ENCODE measurements around the gene LEMD2. TPM values are rescaled to one million over a fixed set of nuclear protein-coding genes. Genes with fewer than 3 reads are reported as not detected.

LEMD2 gene
- total RNA-seq (2011; cell fraction: chromatin; rRNA removed; ENCODE audit: low replicate concordance): 110 and 155 TPM in 2 replicates
- total RNA-seq (2011; cell fraction: nucleolus; rRNA removed): 95.4 and 123 TPM in 2 replicates
- total RNA-seq (2011; cell fraction: nucleoplasm; rRNA removed): 110 and 121 TPM in 2 replicates
- total RNA-seq (2014; rRNA removed): 30.8 and 42.0 TPM in 2 replicates
- total RNA-seq (2014; rRNA removed; fragmentation: Illumina TruSeq; extraction: Trizol): 24.3 and 28.2 TPM in 2 replicates
- 36.4 and 44.5 TPM in 2 replicates for total RNA-seq (2015; rRNA removed; fragmentation: Illumina TruSeq; extraction: Trizol)
- total RNA-seq (2021): 36.4 and 42.6 TPM in 2 replicates
- polyA plus RNA-seq (2011; rRNA removed): 46.3 and 50.4 TPM in 2 replicates
- polyA plus RNA-seq (2011; cell fraction: cytosol; rRNA removed): 30.6 and 34.6 TPM in 2 replicates
- polyA plus RNA-seq (2011; cell fraction: nucleus; rRNA removed): 121 and 133 TPM in 2 replicates
- 30.2 and 57.3 TPM in 2 replicates for polyA plus RNA-seq (2012)
- 26.4 and 26.7 TPM in 2 replicates for polyA plus RNA-seq (2014; fragmentation: Illumina TruSeq; extraction: Trizol)
- polyA plus RNA-seq (2014; fragmentation: Nextera tagmentation; extraction: Ambion mirVana): under 1 TPM; 0.32 to 0.37 TPM
- 34.3 and 41.4 TPM in 2 replicates for polyA plus RNA-seq (2014; rRNA removed)
- 32.2 and 37.5 TPM in 2 replicates for polyA minus RNA-seq (2011; rRNA and poly(A)+ RNA removed)
- 16.3 and 23.9 TPM in 2 replicates for polyA minus RNA-seq (2011; cell fraction: cytosol; rRNA and poly(A)+ RNA removed)
- polyA minus RNA-seq (2011; cell fraction: nucleus; rRNA and poly(A)+ RNA removed): 53.7 and 96.3 TPM in 2 replicates
- Bru-seq, nascent RNA: percentile 77 among the genes with signal in this experiment
- BruChase-seq, experiment 1, labeled RNA remaining after a 2-hour chase: percentile 73 among the genes with signal in this experiment
- BruChase-seq, experiment 2, labeled RNA remaining after a 6-hour chase: percentile 72 among the genes with signal in this experiment
- long read RNA-seq, experiment 1, transcript LEMD2-201 (9 exons, 2,958 nt): major isoform, 334 of 448 reads
- long read RNA-seq, experiment 1, partial matches to known transcripts: 5 of 448 reads
- long read RNA-seq, experiment 1, other reads (novel, unspliced or antisense): 107 of 448 reads
- long read RNA-seq, experiment 2, transcript LEMD2-201 (9 exons, 2,958 nt): major isoform, 20 of 34 reads
- long read RNA-seq, experiment 2, partial matches to known transcripts: 0 of 34 reads
- long read RNA-seq, experiment 2, other reads (novel, unspliced or antisense): 13 of 34 reads
- long read RNA-seq, experiment 3, transcript LEMD2-201 (9 exons, 2,958 nt): major isoform, 5 of 11 reads
- long read RNA-seq, experiment 3, partial matches to known transcripts: 1 of 11 reads
- long read RNA-seq, experiment 3, other reads (novel, unspliced or antisense): 5 of 11 reads

DNA sequence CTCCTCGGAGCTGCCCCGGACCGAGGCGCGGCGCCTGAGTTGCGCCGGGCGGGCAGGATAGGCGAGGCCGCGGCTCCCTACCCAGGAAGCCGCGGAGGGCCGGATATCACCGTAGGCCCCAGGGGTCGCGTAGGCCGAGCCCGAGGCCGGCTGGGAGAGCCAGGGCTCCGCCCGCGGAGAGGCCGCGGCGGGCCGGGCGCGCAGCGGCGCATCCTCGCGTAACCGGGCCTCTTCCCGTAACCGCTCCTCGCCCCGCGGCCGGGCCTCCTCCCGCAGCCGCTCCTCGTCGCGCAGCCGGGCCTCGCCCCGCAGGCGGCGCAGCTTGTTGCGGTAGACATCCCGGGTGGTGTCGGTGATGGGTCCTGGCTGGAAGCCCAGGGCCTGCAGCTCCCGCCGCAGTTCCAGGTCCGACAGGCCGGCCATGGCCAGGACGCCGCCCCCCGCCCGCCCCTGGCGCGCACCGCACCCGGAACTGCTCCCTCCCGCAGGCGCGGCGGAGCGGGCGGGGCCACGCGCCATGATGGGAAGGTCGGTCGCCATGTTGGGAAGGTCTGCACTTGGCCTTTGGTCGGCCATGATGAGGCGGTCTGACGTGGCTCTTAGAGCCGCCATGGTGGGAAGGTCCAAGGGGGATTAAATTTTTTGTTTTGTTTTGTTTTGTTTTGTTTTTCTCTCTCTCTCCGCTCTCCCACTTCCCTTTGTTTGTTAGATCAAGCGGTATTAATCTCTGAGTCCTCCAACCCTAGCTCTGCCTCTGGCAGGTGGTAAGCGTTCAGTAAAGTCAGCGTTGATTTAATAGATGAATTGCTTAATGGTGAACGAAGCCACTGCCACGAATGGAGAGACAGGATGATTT lies at the start of gene LEMD2:
LEMD2 (minus strand) TSS at position 437 of the 856 bp plus-strand sequence; CDS start at position 423, 14 bp downstream.
- 4% methylated on average over 68 of the region's 86 CpGs for WGBS (ENCODE audit: insufficient coverage, low coverage, missing lambda C conversion rate)
- TF ChIP-seq, protein P1, sequence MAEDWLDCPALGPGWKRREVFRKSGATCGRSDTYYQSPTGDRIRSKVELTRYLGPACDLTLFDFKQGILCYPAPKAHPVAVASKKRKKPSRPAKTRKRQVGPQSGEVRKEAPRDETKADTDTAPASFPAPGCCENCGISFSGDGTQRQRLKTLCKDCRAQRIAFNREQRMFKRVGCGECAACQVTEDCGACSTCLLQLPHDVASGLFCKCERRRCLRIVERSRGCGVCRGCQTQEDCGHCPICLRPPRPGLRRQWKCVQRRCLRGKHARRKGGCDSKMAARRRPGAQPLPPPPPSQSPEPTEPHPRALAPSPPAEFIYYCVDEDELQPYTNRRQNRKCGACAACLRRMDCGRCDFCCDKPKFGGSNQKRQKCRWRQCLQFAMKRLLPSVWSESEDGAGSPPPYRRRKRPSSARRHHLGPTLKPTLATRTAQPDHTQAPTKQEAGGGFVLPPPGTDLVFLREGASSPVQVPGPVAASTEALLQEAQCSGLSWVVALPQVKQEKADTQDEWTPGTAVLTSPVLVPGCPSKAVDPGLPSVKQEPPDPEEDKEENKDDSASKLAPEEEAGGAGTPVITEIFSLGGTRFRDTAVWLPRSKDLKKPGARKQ (CRISPR knock-in tag; IDR thresholded peaks at IDR 0.05): no peak
- TF ChIP-seq POLR2AphosphoS2 (IDR thresholded peaks at IDR 0.05; ENCODE audit: low read length) (no peak), CBX3 (IDR thresholded peaks at IDR 0.05; ENCODE audit: borderline replicate concordance in 1 of 2, low read length in 2 of 2) (peak in 1 of 2 experiments; percentile 65; a peak in 1 of 3 replicates), TARDBP (IDR thresholded peaks at IDR 0.05) (peak; percentile 75; the same call in 1 of the 2 replicates)
- TF ChIP-seq, protein P2, sequence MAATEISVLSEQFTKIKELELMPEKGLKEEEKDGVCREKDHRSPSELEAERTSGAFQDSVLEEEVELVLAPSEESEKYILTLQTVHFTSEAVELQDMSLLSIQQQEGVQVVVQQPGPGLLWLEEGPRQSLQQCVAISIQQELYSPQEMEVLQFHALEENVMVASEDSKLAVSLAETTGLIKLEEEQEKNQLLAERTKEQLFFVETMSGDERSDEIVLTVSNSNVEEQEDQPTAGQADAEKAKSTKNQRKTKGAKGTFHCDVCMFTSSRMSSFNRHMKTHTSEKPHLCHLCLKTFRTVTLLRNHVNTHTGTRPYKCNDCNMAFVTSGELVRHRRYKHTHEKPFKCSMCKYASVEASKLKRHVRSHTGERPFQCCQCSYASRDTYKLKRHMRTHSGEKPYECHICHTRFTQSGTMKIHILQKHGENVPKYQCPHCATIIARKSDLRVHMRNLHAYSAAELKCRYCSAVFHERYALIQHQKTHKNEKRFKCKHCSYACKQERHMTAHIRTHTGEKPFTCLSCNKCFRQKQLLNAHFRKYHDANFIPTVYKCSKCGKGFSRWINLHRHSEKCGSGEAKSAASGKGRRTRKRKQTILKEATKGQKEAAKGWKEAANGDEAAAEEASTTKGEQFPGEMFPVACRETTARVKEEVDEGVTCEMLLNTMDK (IDR thresholded peaks at IDR 0.05; ENCODE audit: borderline replicate concordance, insufficient read depth, low read depth, low read length, poor library complexity, severe bottlenecking): peak; percentile 2
- TF ChIP-seq, protein P3, sequence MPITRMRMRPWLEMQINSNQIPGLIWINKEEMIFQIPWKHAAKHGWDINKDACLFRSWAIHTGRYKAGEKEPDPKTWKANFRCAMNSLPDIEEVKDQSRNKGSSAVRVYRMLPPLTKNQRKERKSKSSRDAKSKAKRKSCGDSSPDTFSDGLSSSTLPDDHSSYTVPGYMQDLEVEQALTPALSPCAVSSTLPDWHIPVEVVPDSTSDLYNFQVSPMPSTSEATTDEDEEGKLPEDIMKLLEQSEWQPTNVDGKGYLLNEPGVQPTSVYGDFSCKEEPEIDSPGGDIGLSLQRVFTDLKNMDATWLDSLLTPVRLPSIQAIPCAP (CRISPR knock-in tag; IDR thresholded peaks at IDR 0.05; ENCODE audit: borderline replicate concordance): no peak
- TF ChIP-seq, protein P4, sequence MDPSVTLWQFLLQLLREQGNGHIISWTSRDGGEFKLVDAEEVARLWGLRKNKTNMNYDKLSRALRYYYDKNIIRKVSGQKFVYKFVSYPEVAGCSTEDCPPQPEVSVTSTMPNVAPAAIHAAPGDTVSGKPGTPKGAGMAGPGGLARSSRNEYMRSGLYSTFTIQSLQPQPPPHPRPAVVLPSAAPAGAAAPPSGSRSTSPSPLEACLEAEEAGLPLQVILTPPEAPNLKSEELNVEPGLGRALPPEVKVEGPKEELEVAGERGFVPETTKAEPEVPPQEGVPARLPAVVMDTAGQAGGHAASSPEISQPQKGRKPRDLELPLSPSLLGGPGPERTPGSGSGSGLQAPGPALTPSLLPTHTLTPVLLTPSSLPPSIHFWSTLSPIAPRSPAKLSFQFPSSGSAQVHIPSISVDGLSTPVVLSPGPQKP (CRISPR knock-in tag; IDR thresholded peaks at IDR 0.05): no peak

More for the DNA sequence above, at the start of gene LEMD2:
- peak within 1 kb of the TSS; percentile 87 for H2AFZ ChIP-seq (ENCODE audit: low read depth, low read length)
- intact Hi-C loops (cut with micrococcal nuclease) (no loop called here), in situ Hi-C loops (cut with MboI) (no loop called here)
- H3K27me3 ChIP-seq (ENCODE audit: control insufficient read depth in 2 of 2, insufficient read depth in 2 of 2, low read length in 2 of 2): peaks cover 22 to 27% of the 10 kb centered on the region in 2 experiments
- no peaks in the 10 kb centered on the region for H3K9me3 ChIP-seq (replicated peaks; ENCODE audit: control insufficient read depth, insufficient read depth, low read depth, low read length)
- peaks cover 10 to 17% of the 10 kb centered on the region in 2 experiments; a peak in 4 of 5 replicates for H3K4me1 ChIP-seq (replicated peaks in 1 of 2; ENCODE audit: control insufficient read depth in 2 of 2, insufficient read depth in 2 of 2, low read length in 2 of 2)
- H3K9me1 ChIP-seq (ENCODE audit: control insufficient read depth, insufficient read depth, low read length): peaks cover 4% of the 10 kb centered on the region
- ATAC-seq (peak; percentile 98), FAIRE-seq (peak; percentile 90), DNase-seq (ENCODE audit: extremely low read depth in 1 of 4, low spot score in 3 of 4) (peak; percentile 96 to 98 (median 98))
- H3K9ac ChIP-seq (ENCODE audit: insufficient read depth in 1 of 2, low read depth in 2 of 2, low read length in 2 of 2): peak within 1 kb of the TSS; percentile 83 to 96
- peak within 1 kb of the TSS; percentile 93 for H3K4me2 ChIP-seq (ENCODE audit: insufficient read depth, low read length)
- peak within 1 kb of the TSS; percentile 76 for H3K27ac ChIP-seq (ENCODE audit: extremely low read depth, low read depth, low read length)
- no peaks in the 10 kb centered on the region for H4K20me1 ChIP-seq (replicated peaks; ENCODE audit: control insufficient read depth, insufficient read depth, low read length)
- ChIA-PET CTCF (ENCODE audit: low intra/inter-chr PET ratio) (no interaction called here), POLR2A (interaction anchor here (0.6 to 2.0 kb wide), 7 partner anchors 10 to 731 kb away, joined by 3 to 12 read pairs (median 3); no protein-coding TSS in a partner anchor)
- peaks cover 26% of the 10 kb centered on the region; the same call in 2 of the 3 replicates for H3K36me3 ChIP-seq (ENCODE audit: control insufficient read depth, insufficient read depth, low read length)
- H3K79me2 ChIP-seq (ENCODE audit: control insufficient read depth, insufficient read depth, low read length): peaks cover 25% of the 10 kb centered on the region
- H3K4me3 ChIP-seq: peak within 1 kb of the TSS; percentile 86
- no TSS peak for BruUV-seq (replicated peaks)

All from K562 (cell line).